Measurements from ENCODE around the gene CDH13.

The CDH13 gene

GRCh38 chr16:82699711-82700495 lies 73.1 kb downstream of the CDH13 start:
- DNase-seq, result no peak

- DNase-seq, result no peak
Measured at GRCh38 chr16:82700541-82701235, 73.9 kb downstream of the CDH13 start.

GRCh38 chr16:82701442-82701955 lies 74.7 kb downstream of the CDH13 start:
- DNase-seq, result no peak

DNA sequence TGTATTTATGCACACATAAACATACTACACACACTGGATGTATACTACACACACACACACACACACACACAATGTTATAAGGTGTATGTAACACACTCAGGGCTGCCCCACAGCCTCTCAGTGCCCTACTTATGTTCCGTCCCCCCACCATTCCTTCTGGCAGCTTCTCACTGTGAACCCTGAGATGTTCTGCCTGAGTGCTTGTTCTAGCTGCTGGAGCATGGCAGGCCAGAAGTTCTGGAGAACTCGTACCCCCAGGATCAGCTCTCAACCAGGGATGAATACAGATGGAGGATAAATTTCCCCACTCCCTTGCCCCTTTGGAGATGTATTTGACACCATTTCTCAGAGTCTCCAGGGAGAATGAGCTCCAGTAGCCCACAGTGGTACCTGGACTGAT lies 76.4 kb downstream of the CDH13 start:
- DNase-seq, result no peak

DNA sequence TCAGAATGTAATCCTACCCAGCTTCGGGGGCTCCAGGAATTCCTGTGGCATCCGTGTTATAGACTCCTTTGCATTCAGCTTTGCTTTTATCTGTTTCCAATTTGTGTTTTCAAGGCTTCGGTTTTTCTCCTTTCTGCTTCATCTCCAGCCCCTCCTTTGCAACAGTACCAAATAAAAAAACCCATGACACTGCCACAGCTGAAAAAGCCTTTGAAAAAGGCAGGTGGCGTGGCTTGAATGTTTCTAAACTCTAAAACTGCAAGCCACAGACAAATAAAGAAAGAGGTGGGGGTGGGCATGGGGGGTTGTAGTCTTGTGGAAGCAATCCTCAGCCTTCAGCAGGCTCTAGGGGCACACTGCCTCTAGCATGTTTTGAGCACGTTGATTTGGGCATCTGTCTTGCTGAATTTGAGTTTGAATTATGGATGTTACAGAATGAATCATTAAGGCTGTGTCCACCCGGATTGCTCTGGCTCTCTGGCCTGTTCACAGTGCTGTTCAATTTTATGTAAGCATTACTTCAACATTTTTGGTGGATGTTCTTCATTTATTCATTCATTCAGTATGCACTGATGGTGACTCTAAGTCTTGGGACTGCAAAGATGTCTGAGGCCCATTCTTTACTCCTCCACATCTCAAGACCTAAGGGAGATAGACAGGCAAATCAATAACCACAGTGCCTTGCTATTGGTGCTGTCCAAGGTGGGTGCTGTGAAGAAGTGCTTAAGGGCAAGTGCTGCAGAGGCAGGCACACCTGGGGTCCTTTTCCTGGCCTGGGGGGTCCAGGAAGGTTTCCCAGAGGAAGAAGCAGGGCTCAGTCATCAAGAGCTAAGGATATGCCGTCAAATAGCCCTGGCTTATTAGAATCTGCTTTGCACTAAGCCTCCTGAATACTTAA lies 77.4 kb downstream of the CDH13 start:
- no peak for DNase-seq

GRCh38 chr16:82709987-82710386 lies 83.2 kb downstream of the CDH13 start:
- no peak for DNase-seq

- no peak for DNase-seq
Measured at GRCh38 chr16:82713778-82714177, 87.0 kb downstream of the CDH13 start.

DNA sequence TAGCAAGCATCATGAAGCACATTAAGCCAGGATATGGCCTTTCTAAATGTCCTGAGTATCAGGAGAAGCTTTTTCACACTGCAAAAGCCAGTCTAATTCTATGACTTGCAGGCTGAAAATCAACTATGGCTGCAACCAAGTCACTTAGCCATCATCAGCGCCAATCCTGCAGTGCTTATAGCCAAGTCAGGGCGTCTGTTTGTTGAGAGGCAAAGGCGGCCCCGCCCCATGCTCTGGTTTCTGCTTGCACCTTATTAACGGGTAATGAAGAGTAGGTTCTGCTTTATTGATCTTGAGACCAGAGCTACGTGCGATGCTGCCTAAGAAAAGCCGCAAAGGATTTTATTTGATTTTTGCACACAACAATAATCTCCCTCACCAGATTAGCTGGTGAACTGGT lies 88.4 kb downstream of the CDH13 start:
- no peak for DNase-seq

DNA sequence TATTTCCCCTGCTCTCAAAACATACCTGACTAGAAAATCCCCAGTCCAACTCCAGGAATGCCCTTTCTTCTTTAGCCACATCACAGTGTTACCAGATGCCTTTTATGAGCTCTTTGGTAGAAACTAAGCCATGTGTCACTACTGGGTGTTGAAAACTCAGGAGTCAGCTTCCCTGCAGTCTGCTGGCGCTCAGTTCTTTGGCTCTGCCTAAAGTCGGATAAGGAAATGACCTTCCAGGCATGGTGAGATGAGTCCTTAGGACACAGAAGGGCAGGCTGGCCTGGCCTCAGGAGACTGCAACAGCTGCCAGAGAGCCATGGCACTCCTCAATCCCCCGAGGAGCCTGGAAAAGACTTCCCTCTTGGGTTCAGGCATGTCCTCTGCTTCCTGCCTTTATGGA lies 89.1 kb downstream of the CDH13 start:
- no peak for DNase-seq

DNA sequence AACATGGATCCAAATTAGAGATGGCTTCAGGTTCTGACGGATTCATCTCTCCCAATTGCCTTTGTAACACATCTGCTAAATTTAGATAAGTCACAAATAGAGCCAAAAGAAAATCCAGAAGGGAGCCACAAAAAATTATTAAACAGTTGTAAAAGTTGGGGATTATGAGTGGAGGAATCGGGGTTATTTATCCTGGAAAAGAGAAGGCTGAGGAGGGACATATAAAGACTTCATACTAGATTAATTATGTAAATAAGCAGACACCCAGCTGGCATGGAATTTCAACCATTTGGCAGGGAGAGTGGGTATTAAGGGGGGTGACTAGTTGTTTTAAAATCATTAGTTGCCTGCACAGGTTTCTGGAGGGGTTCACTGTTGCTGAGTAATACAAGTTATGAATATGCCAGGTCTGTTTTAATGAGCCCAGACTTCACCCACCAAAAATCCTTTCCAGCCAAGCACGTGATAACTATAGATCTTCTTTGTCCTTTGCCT lies 89.6 kb downstream of the CDH13 start:
- no peak for DNase-seq

DNA sequence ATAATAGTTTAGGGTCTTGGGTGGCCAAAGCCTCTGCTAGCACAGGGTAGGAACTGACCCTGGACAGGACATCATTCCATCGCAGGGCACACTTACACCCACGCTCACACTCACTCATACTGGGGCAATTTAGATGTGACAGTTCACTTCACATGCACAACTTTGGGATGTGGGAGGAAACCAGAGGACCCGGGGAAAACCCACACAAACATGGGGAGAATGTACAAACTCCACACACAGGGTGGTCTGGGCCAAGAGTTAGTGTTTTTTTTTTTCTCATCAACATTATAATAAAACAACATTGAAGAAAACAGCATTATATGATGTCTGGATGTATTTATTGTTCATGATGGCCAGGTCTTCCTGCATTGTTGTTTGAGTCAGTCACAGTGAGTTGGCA lies 93.6 kb downstream of the CDH13 start:
- no peak for DNase-seq

DNA sequence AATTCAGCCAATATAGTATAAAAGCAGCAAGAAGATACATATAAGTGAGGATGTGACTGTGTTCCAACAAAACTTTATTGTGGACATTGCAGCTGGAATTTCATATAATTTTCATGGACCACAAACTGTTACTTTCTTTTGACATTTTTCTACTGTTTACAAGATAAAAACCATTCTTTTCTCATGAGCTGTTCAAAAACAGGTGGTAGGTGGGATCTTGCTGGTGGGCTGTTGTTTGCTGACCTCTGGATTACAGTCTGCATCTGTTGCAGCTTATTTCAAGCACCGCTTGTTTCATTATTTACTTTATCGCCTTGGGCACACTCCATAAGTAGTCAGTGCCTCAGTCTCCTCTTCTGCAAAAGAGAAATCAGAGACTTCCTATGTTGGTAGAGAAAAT lies 99.5 kb downstream of the CDH13 start:
- DNase-seq, result no peak

DNA sequence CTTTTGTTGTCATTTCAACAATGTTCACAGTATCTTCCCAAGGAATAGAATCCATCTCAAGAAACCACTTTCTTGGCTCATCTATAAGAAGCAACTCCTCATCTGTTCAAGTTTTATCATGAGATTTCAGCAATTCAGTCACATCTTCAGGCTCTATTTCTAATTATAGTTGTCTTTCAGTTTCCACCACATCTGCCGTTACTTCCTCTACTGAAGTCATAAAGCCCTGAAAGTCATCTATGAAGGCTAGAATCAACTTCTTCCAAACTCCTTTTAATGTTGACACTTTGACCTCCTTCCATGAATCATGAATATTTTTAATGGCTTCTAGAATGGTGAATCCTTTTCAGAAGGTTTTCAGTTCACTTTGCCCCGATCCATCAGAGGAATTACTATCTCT lies 102.1 kb downstream of the CDH13 start:
- DNase-seq, result no peak

DNA sequence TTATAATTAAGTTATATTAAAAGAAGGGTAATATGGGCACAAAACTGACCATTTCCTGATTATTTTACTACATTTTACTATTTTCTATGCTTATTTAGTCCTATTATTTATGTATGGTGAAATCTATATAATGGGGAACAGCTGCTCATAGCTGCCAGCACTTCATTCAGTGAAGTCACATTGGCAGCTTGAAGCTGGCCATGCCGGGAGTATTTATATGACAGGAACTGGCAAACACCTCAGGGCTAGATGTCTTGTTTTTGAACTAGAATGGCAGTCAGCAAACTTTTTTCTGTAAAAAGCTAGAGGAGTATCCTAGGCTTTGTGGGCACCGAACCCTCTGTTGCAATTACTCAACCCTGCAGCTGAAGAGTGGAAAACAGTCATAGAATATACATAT lies 104.1 kb downstream of the CDH13 start:
- DNase-seq, result no peak

- DNase-seq, result no peak
Measured at GRCh38 chr16:82732461-82732860, 105.7 kb downstream of the CDH13 start.

GRCh38 chr16:82735186-82735585 lies 108.4 kb downstream of the CDH13 start:
- no peak for DNase-seq

DNA sequence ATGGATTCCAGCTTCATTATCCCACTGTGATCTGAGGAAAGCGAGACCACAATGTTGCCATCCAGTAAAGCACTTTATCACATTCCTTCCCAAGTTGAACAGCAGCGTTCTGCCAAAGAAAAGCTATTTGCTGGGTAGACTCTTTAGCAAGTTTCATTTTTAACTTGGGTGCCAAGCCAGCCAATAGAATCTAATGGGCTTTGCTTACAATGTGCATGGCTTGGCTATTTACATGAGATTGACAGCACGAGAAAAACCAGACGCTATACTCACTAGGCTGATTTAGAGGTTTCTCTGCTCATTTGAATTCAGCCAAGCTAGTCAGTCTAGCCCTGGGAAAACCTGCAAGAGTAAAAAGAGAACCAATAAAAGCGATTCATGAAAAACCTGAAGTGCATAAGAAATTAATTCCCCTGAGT lies 108.9 kb downstream of the CDH13 start:
- DNase-seq, result no peak

DNA sequence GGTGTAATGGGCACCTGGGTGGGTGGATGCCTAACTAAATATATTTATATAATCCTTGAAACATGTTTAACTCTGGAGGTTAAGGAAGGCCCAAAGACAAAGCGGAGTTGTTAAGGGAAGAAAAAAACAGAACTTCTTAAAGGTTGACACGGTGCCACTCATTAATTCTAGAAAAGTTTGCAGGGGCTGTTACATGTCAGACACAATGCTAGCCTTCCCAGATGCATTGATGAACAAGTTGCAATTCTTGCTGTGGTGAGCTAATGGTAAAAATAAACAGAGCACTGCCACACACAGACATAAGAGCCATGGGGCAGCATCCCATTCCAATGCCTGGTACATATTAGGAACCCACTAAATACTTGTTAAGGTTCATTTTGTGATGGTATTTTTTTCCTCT lies 109.5 kb downstream of the CDH13 start:
- DNase-seq, result no peak

- DNase-seq, result no peak
Measured at GRCh38 chr16:82738699-82739098, 111.9 kb downstream of the CDH13 start.

- DNase-seq, result no peak
Measured at GRCh38 chr16:82741073-82741615, 114.4 kb downstream of the CDH13 start.

- no peak for DNase-seq
Measured at GRCh38 chr16:82744958-82745357, 118.2 kb downstream of the CDH13 start.

DNA sequence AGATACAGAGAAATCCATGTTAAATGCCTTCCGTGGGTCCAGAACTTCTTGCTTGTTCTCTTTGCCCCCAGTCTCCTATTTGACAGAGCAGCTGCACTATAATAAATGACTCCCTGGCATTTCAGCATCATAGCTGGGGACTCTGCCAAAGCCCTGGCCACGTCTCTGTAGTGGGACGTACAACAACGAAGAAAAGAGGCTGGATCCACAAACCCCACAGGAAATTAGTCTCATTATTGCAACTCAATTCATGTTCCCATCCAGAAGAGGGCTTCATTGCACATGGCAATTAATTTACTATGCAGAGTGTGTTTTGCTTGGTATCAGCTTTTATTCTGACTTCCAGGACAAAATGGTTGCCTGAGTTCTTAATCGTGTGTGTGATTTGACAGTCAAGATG lies 121.3 kb downstream of the CDH13 start:
- DNase-seq, result peak; percentile 4

- peak; percentile 9 for DNase-seq
Measured at GRCh38 chr16:82750068-82750467, 123.3 kb downstream of the CDH13 start.
